HG03095 (cell line): ENCODE results near the gene ANO2.
"Not testable (repeated sequence)": the region's sequence is repeated elsewhere in the genome, so short reads cannot be mapped to it uniquely, and the experiment has no call there.

Experiments
- ATAC-seq: cut with Tn5 transposase; IDR thresholded peaks from one replicate; pipeline ENCODE4 v1.9.1; 2021; ENCODE audit warnings: moderate library complexity; ENCODE audit not compliant: unreplicated experiment

The ANO2 gene

DNA sequence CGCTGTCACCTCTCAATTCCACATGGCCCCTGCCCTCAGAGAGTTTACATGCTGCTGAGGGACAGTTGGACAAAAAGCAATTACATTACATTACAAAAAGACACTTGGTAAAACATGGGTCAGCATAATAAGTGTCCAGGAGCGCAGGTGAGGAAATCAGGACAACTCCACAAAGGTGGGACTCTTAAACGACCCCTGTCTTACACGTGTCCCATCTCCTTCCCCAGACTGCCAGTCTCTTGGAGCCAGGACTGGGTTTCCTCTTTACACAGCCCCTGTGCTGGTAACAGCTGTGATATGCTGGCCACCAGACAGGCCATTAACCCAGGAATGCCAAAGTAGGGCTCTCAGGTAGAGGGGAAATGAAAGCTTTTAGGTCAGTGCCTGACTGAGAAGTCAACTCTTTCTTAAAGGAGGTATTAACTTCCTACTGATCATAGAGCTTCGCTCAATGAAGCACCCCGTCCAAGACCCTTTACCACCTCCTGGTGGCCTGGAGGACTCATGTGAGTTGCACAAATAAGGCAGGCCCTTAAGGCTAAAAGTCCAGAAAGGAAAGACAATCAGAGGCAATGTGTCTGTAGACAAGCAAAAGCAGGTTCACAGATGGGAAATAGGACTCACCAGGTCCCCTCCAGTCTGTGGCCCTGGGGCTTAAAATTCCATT lies 55.5 kb downstream of the ANO2 start:
- no peak for ATAC-seq

DNA sequence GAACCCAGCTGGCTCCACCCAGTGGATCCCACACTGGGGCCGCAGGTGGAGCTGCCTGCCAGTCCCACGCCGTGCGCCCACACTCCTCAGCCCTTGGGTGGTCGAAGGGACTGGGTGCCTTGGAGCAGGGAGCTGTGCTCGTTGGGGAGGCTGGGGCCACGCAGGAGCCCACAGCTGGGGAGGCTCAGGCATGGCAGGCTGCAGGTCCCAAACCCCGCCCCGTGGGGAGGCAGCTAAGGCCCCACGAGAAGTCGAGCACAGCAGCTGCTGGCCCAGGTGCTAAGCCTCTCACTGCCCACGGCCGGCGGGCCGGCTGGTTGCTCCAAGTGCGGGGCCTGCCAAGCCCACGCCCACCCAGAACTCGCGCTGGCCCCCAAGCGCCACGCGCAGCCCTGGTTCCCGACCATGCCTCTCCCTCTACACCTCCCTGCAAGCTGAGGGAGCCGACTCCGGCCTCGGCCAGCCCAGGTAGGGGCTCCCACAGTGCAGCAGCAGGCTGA lies 56.2 kb downstream of the ANO2 start:
- ATAC-seq: no peak

DNA sequence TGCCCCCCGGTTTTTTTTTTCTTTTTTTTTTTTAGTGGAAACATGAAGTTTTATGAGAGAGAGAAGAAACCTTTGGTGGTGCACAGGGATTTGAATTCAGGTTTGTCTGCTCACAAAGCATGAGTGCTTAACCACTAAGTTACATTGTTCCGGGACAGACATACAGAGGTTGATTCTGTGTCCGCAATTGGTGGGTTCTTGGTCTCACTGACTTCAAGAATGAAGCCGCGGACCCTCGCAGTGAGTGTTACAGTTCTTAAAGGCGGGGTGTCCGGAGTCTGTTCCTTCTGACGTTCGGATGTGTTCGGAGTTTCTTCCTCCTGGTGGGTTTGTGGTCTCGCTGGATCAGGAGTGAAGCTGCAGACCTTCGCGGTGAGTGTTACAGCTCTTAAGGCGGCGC lies 57.2 kb downstream of the ANO2 start:
- not testable (repeated sequence) for ATAC-seq

DNA sequence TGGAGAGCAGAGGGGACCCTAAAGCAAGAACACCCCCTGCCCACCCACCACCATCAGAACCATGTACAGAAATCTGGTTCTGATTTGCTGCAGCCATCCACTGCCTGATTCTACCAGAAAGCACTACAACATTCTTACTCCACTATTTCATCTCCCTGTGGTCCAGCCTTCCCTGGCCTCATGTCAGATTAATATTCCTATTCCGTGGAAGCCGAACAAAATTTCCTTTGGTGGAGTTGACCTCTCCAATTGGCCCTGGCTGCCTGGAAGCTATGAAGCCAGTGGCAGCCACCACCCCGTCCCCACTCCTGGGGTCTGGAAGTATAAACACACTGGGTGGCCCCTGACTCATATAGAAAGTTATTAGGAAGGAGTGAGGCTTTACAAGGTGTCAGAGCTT lies 60.2 kb downstream of the ANO2 start:
- ATAC-seq: no peak

DNA sequence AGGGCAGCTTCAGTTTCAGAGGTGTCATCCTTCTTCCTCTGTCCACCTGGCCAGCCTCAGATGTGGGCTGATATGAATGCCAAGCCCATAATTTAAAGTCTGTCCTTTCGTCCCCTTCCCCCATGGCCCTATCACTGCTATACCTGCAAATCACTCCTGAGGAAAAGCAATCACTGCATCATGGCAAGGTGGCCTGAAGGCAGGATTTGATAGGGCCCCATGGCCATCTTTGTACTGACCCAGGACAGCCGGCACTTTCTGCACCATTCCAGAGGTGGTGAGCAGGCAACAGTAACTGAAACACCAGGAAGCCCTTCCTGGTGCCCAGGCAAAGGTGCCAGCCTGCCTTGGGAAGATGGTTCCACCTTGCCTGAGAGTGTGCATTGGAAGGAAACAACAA lies 60.8 kb downstream of the ANO2 start:
- no peak for ATAC-seq

DNA sequence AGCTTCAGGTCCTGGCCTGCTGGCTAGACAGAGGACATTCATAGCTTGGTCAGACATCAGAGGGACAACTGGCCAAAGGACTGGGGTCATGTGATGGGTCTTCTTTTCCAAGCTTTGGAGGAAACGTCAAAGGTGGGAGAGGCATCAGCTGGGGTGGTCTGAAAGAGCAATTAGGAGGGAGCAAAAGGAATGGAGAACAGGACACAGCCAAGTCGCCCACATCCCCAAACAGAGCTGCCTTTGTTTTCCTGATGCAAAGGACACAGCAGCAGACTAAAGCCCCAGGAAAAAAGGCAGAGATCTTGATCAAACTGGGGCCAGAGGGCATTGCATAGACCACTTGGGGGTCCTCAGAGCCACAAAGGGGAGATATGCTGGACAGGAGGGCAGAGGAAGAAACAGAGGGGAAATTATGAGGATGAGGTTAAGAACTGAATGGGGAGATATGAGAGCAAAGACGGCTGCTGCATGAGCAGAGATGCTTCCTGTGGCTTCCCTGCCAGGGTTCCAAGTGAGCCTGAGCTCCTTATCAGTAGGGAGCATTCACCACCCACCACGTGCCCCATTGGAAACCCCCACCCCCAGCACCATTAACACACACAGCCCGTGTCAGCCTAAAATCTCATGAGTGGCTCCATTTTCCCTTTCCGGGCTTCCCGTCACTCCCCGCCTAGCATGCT lies 62.4 kb downstream of the ANO2 start:
- ATAC-seq: no peak

DNA sequence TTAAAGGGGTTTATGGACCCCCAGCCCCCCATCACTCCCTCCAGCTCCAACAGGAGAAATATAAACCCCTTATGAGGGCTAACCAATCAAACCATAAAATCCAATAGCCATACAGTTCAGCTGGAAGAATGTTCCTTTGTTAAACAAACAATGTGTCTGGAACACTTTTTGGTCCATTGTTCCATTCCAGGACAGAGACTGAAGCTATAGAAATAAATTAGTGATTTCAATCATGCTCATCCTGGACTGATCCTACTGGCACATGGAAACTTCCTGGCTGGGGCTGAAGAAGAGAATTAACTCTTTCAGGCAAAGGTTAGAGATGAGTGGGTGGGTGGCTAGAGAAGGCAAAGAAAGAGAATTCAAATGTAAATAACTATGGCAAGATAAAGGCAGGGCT lies 63.4 kb downstream of the ANO2 start:
- ATAC-seq: no peak

DNA sequence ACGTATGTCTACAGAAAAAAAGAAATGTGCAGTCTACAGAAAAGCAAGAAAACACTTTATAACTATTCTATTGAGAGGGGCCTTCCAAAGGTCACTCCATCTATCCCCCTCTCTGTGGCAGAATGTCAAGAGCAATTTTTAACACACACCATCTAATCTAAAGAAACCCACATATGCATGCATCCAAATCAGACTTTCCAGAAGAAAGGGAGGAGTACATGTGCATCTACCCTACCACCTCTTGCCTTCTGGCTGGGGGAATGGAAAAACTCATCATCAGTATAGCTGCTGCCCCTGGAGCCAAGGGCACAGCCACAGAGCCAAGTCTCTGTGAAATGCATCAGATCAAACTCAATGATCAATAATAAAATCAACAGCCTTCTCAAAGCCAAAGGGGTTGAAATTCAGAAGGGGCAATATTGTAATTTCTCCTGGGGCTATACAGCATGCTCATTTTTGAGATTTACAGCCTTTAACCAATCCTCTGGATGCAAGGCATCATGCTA lies 63.9 kb downstream of the ANO2 start:
- no peak for ATAC-seq

DNA sequence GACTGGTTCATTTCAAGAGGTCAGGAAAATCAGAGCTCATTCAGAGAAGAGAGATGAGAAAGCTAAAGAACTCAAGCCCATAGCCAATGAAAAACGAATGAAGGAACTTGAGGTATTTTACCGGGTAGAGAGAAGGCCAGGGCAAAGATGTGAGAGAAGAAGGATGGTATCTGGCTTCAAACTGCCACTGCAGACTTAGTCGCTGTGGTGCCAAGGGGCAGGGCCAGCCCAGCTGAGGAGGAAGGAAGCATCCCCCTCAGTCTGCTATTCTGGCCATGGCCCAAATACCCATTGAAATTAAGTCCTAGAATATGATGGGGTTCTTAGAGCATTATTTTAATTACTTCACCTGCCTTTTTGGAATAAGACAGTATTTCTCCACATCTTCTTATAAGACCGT lies 69.2 kb downstream of the ANO2 start:
- ATAC-seq: no peak

DNA sequence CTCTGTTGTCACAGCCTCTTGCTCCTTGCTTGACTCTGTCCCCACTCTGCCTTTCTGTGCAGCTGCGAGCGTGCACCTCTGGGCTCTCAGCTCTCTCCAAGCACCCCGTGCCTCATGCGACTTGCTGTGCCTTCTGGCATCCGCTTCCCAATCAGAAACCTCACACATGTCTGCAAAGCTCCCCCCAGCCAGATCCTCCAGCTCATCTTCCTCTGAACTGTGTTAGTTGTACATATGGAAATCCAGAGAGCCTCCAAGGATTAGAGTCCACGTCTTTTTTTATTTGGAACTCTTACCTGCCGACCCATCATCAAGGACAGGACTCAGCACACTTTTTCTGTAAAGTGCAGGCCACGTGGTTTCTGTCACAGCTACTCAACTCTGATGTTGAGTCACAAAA lies 70.5 kb downstream of the ANO2 start:
- ATAC-seq: no peak

DNA sequence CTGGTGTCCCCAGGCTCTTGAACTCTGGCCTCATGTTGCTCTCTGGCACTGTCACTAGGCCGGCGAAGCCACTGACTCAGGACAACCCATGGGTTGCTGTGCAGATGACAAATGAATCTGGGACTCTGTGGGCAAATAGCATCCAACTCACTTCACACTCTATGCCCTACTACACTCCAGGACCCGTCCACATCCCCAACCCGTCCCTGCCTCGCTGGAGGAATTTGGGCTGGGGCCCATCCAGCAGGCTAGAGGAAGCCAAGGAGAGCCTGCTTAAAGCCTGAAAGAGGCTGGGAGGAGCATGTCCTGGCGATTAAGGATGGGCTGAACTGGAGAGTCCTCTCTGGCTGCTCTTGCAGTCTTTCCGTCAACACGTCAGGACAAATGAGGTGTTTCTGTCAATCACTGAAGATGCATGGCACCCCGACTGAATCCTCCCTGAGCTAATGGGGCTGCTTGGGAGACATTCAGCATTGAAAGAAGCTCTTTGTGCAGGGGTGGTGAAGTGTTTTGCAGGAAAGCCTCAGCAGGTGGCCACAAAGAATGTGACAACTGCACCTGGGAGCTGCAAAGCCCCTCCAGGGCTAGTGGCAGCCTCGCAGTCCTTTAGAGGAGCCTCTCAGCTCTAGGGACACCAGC lies 71.7 kb downstream of the ANO2 start:
- no peak for ATAC-seq

DNA sequence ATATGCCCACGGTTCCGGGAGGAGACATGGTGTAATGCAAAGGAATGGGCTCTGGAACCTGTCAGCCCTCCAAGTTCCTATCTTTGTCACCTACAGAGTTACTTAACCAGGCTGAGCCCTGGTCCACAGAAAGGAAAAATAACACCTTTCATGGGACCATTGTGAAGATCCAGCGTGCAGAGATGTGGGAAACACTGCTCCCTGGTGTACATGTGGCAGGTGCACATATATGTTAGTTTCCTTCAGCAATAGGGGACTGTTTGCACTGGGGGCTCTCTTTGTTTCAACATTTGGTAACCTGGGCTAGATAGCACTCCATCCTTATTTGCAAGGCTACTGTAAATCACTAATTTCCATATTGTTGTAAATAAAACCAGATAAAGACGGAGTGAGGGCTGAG lies 72.3 kb downstream of the ANO2 start:
- no peak for ATAC-seq

DNA sequence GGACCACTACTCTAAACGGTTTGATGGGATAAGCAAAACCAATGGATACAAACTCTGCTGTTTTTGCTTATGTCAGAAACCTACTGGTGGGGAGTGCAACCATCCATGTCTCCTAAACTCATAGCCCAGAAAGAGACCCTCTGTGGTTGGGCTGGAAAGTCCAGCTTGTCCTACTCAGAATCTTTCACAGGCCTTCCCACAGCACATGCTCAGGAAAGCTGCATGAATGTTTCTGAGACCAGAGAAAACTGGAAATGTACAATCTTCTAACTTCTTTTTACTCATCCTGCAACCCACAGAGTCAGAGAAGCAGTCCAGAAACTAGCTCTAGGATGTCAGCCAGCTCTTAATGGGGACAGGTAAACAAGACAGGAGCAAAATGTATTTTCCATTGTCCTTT lies 73.3 kb downstream of the ANO2 start:
- ATAC-seq: no peak

DNA sequence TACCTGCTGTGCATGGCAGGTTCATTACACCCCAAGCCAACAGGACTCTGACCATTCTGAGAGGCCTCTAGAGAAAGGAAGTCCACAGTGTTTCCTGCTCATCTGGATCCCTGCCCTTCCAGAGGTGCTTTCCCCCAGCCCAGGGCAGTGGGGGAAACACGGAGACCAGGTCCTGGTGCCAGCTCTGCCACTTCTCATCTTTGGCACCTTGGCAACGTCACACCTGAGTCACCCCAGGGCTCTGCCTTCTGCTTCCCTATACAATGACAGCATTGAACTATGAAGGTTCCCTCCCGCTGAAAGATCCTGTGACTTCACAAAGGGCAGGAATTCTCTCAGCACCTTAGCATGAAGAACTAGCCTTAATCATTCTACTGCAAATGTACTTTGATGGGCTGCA lies 74.9 kb downstream of the ANO2 start:
- no peak for ATAC-seq

DNA sequence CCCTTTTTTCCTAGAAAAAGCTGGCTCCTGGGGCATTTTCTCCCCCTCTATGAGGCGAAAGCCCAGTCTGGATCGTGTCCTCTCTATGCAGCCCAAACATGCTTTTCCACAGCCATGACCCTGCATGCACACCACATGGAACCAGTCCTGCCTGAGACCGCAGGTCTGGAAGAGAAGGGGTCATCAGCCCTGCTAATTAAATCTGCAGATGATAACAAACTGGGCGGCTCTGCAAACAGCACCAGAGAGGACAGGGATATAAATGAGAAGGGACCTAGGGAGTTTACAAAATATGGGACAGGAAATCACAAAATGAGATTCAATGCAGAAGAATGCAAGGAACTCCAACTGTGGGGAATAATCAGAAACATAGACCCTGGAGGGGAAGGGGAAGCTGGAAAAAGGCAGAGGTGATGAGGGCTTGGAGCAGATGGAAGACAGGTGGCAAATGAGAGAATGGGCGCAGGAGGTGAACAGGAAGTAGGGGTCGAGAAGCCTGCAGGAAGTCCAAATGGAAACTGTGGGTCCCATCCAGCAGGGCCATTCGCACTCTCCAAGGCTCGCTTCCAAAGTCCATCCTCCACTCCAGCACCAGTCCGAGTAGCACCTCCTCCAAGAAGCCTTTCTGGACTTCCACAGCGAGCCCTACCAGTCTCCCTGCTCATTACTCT lies 76.3 kb downstream of the ANO2 start:
- no peak for ATAC-seq

DNA sequence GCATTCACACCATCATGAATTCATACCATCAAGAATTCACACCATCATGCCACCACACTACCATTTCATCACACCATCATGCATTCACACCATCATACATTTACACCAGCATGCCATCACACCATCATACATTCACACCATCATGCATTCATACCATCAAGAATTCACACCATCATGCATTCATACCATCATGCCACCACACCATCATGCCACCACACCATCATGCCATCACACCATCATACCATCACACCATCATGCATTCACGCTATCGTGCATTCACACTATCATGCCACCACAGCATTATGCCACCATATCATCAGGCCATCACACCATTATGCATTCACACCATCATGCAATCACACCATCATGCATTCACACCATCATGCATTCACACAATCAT lies 79.7 kb downstream of the ANO2 start:
- no peak for ATAC-seq

DNA sequence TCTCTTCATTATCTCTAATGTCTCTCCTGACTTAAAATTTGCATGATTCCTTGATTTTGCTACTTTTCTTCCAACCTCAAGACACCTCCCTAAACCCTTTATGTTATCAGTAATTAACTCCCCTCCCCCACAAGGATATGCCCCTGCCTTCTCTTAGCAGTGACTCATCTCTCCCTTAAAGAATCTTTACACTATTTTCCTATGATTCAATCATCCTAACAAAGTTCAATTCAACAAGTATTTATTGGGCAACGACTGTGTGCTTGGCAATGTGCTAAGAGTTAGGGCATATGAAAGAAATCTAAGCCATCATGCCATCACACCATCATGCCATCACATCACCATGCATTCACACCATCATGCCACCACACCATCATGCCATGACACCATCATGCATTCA lies 80.1 kb downstream of the ANO2 start:
- no peak for ATAC-seq

DNA sequence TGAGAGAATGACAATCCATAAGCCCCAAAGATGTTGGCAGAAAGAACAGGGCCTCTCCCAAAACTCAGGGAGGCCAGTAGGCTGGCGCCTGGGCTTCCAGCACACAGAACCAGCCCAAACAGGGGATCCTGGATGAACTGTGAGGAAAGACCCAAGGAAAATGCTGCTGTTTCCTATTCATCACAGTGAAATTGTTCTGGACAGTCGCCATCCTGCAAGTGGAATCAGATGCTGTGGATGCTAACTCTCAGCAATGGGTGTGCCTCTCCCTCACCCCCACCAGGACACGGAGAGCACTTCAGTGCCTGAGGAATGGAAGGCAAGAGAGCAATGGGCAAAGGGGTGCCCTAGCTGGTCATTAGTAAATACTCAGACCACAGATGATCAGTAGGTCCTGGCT lies 80.8 kb downstream of the ANO2 start:
- ATAC-seq: no peak

DNA sequence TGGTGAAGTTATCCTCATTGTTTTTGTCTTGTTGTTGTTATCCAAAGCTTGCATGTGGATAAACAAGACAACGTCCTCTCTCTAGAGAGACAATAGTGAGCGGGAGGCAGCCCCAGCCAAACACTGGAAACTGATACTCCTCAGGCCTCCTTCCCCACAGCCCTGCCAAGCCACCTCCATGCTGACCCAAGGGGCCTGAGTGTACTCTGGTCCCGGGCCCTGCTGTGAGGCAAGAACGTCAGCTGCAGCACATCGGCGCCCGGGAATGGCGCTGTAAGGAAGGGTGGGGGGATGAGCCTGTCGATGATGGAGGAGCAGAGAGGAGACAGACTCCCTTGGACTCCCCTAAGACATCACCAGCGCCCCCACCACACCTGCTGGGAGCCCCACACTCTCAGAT lies 83.6 kb downstream of the ANO2 start:
- no peak for ATAC-seq

DNA sequence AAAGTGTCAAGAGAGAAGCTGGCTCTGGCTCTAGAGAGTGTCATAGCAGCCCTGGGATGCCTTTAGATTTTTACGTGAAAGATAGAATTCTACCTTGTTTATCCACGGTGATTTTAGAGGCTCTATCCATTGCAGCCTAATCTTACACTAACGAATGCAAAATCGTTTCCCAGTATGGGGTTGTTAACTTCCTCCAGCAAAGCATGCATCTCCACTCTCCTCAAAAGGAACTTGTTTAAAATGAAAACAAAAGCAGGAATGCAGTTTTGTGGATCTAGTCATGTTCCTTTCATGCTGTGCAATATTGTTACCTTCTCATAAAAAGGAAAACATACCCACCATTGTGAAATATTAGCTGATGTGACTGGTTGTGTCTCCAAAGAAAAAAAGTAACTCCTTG lies 88.4 kb downstream of the ANO2 start:
- ATAC-seq: no peak

DNA sequence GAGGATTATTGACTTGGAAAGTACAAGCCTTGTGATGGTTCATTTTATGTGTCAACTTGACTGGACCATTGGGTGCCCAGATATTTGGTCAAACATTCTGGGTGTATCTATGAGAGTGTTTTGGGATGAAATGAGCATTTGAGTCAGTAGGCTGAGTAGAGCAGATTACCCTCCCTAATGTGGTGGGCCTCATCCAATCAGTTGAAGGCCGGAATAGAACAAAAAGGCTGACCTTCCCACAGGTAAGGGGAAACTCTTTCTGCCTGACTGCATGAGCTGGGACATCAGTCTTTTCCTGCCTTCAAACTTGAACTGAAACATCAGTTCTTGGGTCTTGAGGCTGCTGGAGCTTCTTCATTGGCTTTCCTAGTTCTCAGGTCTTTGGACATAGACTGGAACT lies 98.1 kb downstream of the ANO2 start:
- ATAC-seq: no peak

DNA sequence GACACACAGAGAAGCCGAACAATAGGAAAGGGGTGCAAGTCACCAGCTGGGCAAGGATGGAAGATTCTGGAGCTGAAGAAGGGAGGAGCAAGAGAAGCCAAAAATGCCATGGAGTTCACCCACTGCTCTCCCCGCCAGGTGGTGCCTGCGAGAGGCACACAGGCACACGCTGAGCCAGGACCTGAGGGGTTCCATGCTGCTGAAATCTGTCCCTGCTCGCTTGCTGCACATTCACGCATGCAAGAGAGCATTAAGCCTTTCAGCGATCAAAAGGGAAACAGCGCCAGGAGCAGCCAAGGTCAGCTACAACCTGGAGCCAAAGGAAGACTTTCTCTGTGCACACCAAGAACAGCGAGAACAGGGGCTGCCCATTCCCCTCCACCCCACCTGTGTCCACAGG lies 104.1 kb downstream of the ANO2 start:
- no peak for ATAC-seq
